Gastrocnemius medialis (tissue), 4 donors: ENCODE data around the gene HOXC13. TPM values are rescaled to one million over a fixed set of nuclear protein-coding genes. Genes with fewer than 3 reads are reported as not detected.

Experiments used
- ATAC-seq, 2 donors: fragments of 150-250 bp; one replicate each; pipeline ENCODE4 v1.9.1; 2016
- DNase-seq, 2 donors: peaks; one replicate each; pipeline ENCODE4 v3.0.0-alpha.2; 2019
- H3K27ac ChIP-seq, 4 donors: fragments of 200-600 bp; sonication (generic); 1 replicate in 1 of 4; 2 replicates in 3 of 4; pipeline ENCODE4 v1.5.1; 2016 to 2018; ENCODE audit warnings: mild to moderate bottlenecking in 2 of 4, moderate library complexity in 1 of 4
- H3K27me3 ChIP-seq, 3 donors: fragments of 200-600 bp; sonication (generic) in 2 of 3; 1 replicate in 1 of 3; 2 replicates in 2 of 3; pipeline versions ENCODE4 v1.5.1 to v1.6.0; 2016 to 2019; ENCODE audit warnings: mild to moderate bottlenecking in 1 of 3, moderate library complexity in 1 of 3
- H3K36me3 ChIP-seq, 2 donors: fragments of 200-600 bp; sonication (generic) in 1 of 2; one replicate each; pipeline ENCODE4 v1.5.1; 2017 to 2018
- H3K4me1 ChIP-seq, 2 donors: fragments of 200-600 bp; sonication (generic) in 1 of 2; one replicate each; pipeline ENCODE4 v1.5.1; 2016 to 2017; ENCODE audit warnings: mild to moderate bottlenecking in 2 of 2
- H3K4me3 ChIP-seq, 4 donors: fragments of 200-600 bp; sonication (generic) in 3 of 4; 1 replicate in 1 of 4; 2 replicates in 3 of 4; pipeline ENCODE4 v1.5.1; 2016 to 2019; ENCODE audit warnings: mild to moderate bottlenecking in 2 of 4
- H3K9me3 ChIP-seq, 3 donors: fragments of 200-600 bp; sonication (generic) in 2 of 3; 1 replicate in 1 of 3; 2 replicates in 2 of 3; pipeline ENCODE4 v1.5.1; 2016 to 2019
- CTCF ChIP-seq, 5 experiments: fragments of 450-650 bp in 3 of 5; fragments of 200-600 bp in 2 of 5; sonication (generic) in 2 of 5; IDR thresholded peaks in 4 of 5; conservative IDR thresholded peaks in 1 of 5; 1 replicate in 4 of 5; 2 replicates in 1 of 5; pipeline ENCODE4 v1.5.1; 2016 to 2019; ENCODE audit warnings: antibody characterized with exemption in 5 of 5, mild to moderate bottlenecking in 3 of 5, moderate library complexity in 3 of 5
- POLR2A ChIP-seq, 2 donors: fragments of 450-650 bp; IDR thresholded peaks; one replicate each; pipeline ENCODE4 v1.6.1; 2017; ENCODE audit warnings: antibody characterized with exemption in 2 of 2, mild to moderate bottlenecking in 2 of 2, moderate library complexity in 2 of 2
- in situ Hi-C, 4 donors: fragments of 200-750 bp; cut with MboI; loops; one replicate each; pipeline versions ENCODE4 v1.15.0 to v1.8.0; 2017; ENCODE audit warnings: low sequenced_read_pairs in 4 of 4
- intact Hi-C: fragments of 100-400 bp; cut with DNase I; formaldehyde crosslinking; loops from one replicate; pipeline ENCODE4 v1.15.1; 2023; ENCODE audit warnings: low total_unique reads
- total RNA-seq, 4 donors: library from RNA; depleted of rRNA; stranded (reverse); fragments of >200 nt; gene quantifications; one replicate each; pipeline versions ENCODE4 v1.1.0 to v1.2.3, GENCODE V29; 2016

The HOXC13 gene
- total RNA-seq, 4 donors from 2014 or later: 0.10 to 0.33 TPM; not detected in 2

GRCh38 chr12:53980104-53980801 is 41.6 kb downstream of the HOXC13 start:
- DNase-seq (no peak), ATAC-seq (no peak)
- Histone ChIP-seq H3K27ac (peak overlapping the region; percentile 94 to 100 (median 98)), H3K4me1 (peaks cover 2 to 26% of the 10 kb centered on the region in 2 donors), H3K36me3 (no peaks in the 10 kb centered on the region), H3K9me3 (no peaks in the 10 kb centered on the region), H3K4me3 (peak overlapping the region; percentile 25 to 85 (median 71)), H3K27me3 (peaks cover 33 to 82% (median 46%) of the 10 kb centered on the region in 3 donors)
- intact Hi-C loops (no loop called here), in situ Hi-C loops (loop anchor here (10.0 to 25.0 kb wide), 4 partner anchors 225 to 1732 kb away; partner anchors contain the start of genes GPR84 (in 2 of the 4), BLOC1S1 (in 1 of the 4), ITGA7 (in 1 of the 4) and RDH5 (in 1 of the 4))
- TF ChIP-seq POLR2A (IDR thresholded peaks at IDR 0.05): no peak
- no peak for TF ChIP-seq CTCF (IDR thresholded peaks at IDR 0.05 in 4 of 5, conservative IDR thresholded peaks at IDR 0.05 in 1 of 5)

- Histone ChIP-seq H3K27ac (peak overlapping the region; percentile 94 to 100 (median 98)), H3K4me3 (peak overlapping the region; percentile 25 to 85 (median 71)), H3K36me3 (no peaks in the 10 kb centered on the region), H3K4me1 (peaks cover 0 to 20% of the 10 kb centered on the region in 2 donors), H3K9me3 (no peaks in the 10 kb centered on the region), H3K27me3 (peaks cover 26 to 75% (median 39%) of the 10 kb centered on the region in 3 donors)
- in situ Hi-C loops: loop anchor here (10.0 to 25.0 kb wide), 4 partner anchors 224 to 1731 kb away; partner anchors contain the start of genes GPR84 (in 2 of the 4), BLOC1S1 (in 1 of the 4), ITGA7 (in 1 of the 4) and RDH5 (in 1 of the 4)
- intact Hi-C loops: no loop called here
- TF ChIP-seq POLR2A (IDR thresholded peaks at IDR 0.05) (no peak), CTCF (IDR thresholded peaks at IDR 0.05 in 4 of 5, conservative IDR thresholded peaks at IDR 0.05 in 1 of 5) (no peak)
- no peak for ATAC-seq
- no peak for DNase-seq
These were observed 42.3 kb downstream of the HOXC13 start for GRCh38 chr12:53980802-53981496.

- ATAC-seq (no peak), DNase-seq (no peak)
- peak overlapping the region; percentile 94 to 100 (median 98) for H3K27ac ChIP-seq
- H3K27me3 ChIP-seq: peaks cover 16 to 65% (median 30%) of the 10 kb centered on the region in 3 donors
- H3K4me1 ChIP-seq: peaks cover 2 to 21% of the 10 kb centered on the region in 2 donors
- H3K9me3 ChIP-seq: no peaks in the 10 kb centered on the region
- peak overlapping the region; percentile 25 to 85 (median 71) for H3K4me3 ChIP-seq
- no peak for TF ChIP-seq CTCF (IDR thresholded peaks at IDR 0.05 in 4 of 5, conservative IDR thresholded peaks at IDR 0.05 in 1 of 5)
- TF ChIP-seq POLR2A (IDR thresholded peaks at IDR 0.05): no peak
- intact Hi-C loops: no loop called here
- no peaks in the 10 kb centered on the region for H3K36me3 ChIP-seq
- in situ Hi-C loops: loop anchor here (10.0 to 25.0 kb wide), 4 partner anchors 223 to 1730 kb away; partner anchors contain the start of genes GPR84 (in 2 of the 4), BLOC1S1 (in 1 of the 4), ITGA7 (in 1 of the 4) and RDH5 (in 1 of the 4)
These were observed 43.3 kb downstream of the HOXC13 start for GRCh38 chr12:53981634-53982565.
